ENCODE measurements around the gene VSTM4. TPM values are rescaled to one million over a fixed set of nuclear protein-coding genes. Genes with fewer than 3 reads are reported as not detected.

VSTM4 gene
- total and polyA plus RNA-seq, 9 of the 15 experiments (the other 6 are each of a cell fraction or from before 2014, with no cell fraction given): 1.0 to 7.9 (median 3.0) TPM

DNA sequence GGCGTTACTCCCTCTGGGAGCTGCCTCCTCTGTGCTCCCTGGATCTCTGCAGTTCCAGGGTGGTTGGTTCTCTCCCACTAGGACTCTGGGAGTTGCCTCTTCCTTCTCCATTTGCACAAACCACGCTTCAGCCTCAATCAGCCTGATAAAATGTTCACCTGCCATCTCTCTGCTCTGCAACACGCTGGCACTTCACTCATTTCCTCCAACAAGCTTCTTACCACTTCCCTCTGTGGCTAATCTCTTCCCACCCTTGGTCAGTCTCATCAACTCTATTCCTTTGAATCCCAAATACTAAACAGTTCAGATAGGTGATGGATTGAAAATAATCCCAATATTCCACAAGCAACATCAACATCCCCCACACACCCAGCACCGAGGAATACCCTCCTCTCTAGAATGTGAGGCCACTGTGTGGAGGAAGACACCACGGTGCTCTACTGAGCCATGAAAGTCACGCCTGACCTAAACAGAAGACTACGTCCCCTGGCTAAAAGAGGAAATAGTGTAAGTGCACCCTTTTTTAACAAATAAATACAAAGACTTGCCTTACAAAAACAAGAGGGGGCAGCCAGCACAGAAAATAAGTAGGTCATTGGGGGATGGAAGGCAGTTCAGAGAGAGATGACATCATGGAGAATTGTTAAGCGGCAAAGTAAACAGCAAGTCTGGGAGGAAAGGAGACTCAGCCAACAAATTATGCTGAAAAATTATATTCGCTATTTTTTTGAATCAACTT, 20.4 kb upstream of the VSTM4 start (continued):
- TF ChIP-seq, protein P1, sequence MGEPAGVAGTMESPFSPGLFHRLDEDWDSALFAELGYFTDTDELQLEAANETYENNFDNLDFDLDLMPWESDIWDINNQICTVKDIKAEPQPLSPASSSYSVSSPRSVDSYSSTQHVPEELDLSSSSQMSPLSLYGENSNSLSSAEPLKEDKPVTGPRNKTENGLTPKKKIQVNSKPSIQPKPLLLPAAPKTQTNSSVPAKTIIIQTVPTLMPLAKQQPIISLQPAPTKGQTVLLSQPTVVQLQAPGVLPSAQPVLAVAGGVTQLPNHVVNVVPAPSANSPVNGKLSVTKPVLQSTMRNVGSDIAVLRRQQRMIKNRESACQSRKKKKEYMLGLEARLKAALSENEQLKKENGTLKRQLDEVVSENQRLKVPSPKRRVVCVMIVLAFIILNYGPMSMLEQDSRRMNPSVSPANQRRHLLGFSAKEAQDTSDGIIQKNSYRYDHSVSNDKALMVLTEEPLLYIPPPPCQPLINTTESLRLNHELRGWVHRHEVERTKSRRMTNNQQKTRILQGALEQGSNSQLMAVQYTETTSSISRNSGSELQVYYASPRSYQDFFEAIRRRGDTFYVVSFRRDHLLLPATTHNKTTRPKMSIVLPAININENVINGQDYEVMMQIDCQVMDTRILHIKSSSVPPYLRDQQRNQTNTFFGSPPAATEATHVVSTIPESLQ (CRISPR knock-in tag; IDR thresholded peaks at IDR 0.05): no peak
- TF ChIP-seq NBN (IDR thresholded peaks at IDR 0.05; ENCODE audit: low read depth) (no peak), KLF16 (IDR thresholded peaks at IDR 0.05) (no peak), ZBED1 (IDR thresholded peaks at IDR 0.05) (no peak), FOXO4 (CRISPR knock-in tag; IDR thresholded peaks at IDR 0.05) (no peak), NCOR1 (IDR thresholded peaks at IDR 0.05) (no peak), FOXA3 (CRISPR knock-in tag; conservative IDR thresholded peaks at IDR 0.05 in 1 of 2, IDR thresholded peaks at IDR 0.05 in 1 of 2) (no peak; a peak in 1 of 4 replicates), BCOR (IDR thresholded peaks at IDR 0.05) (no peak), GATA2 (CRISPR knock-in tag; IDR thresholded peaks at IDR 0.05) (no peak), ZNF239 (CRISPR knock-in tag; IDR thresholded peaks at IDR 0.05) (no peak), SMARCA5 (IDR thresholded peaks at IDR 0.05) (no peak), EZH2 (IDR thresholded peaks at IDR 0.05; ENCODE audit: borderline replicate concordance, low read depth, low read length) (no peak)
- TF ChIP-seq, protein P2, sequence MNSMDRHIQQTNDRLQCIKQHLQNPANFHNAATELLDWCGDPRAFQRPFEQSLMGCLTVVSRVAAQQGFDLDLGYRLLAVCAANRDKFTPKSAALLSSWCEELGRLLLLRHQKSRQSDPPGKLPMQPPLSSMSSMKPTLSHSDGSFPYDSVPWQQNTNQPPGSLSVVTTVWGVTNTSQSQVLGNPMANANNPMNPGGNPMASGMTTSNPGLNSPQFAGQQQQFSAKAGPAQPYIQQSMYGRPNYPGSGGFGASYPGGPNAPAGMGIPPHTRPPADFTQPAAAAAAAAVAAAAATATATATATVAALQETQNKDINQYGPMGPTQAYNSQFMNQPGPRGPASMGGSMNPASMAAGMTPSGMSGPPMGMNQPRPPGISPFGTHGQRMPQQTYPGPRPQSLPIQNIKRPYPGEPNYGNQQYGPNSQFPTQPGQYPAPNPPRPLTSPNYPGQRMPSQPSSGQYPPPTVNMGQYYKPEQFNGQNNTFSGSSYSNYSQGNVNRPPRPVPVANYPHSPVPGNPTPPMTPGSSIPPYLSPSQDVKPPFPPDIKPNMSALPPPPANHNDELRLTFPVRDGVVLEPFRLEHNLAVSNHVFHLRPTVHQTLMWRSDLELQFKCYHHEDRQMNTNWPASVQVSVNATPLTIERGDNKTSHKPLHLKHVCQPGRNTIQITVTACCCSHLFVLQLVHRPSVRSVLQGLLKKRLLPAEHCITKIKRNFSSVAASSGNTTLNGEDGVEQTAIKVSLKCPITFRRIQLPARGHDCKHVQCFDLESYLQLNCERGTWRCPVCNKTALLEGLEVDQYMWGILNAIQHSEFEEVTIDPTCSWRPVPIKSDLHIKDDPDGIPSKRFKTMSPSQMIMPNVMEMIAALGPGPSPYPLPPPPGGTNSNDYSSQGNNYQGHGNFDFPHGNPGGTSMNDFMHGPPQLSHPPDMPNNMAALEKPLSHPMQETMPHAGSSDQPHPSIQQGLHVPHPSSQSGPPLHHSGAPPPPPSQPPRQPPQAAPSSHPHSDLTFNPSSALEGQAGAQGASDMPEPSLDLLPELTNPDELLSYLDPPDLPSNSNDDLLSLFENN (IDR thresholded peaks at IDR 0.05; ENCODE audit: low read depth in 2 of 2, low read length in 2 of 2): no peak
